Measurements from ENCODE around the gene KRT82.

Gene KRT82

GRCh38 chr12:52435659-52435999, 29.5 kb upstream of the KRT82 start:
- no peak for DNase-seq (ENCODE audit: low spot score)

DNA sequence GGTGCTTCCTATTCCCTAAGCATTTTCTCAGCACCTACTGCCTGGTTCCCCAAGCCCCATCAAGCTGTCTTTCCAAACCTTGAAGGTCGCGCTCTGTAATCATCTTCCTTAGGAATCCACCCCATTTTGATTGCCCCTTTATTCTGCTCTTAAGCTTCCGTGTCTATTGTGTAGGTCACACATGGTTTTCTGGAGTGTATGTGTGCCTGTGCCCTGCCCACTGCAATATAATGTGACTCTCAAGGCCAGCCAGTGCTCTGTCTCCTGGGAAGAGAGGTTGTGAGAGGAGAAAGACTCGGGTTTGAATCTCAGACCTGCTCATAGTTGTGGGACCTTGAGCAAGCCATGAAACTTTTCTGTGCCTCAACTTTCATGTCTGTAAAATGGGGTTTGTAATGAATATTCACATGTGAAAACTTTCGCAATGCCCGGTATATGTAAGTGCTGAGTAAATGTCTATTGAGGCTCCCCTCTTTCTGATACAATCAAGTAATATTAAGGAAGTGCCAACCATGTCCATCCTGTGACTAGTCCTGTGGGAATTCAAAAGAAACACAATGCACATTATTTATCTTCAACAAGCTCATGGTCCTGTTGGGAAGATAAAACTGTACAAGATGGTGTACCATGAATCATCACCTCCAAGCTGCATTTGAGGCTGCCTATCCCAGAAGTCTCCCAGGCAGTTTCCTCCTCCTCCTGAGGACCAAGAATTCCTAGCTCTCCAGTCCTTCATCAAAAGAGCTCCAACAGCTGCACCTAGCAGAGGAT, 28.8 kb upstream of the KRT82 start:
- no peak for DNase-seq (ENCODE audit: low spot score)

- DNase-seq (ENCODE audit: low spot score): no peak
Measured at GRCh38 chr12:52434081-52434733, 28.1 kb upstream of the KRT82 start, which contains the start of gene KRT75. TSS of gene KRT75 (minus strand) at chr12:52434371. CDS start at chr12:52434304, 67 bp downstream.

- no peak for DNase-seq (ENCODE audit: low spot score)
Measured at GRCh38 chr12:52433501-52434080, 27.5 kb upstream of the KRT82 start.

GRCh38 chr12:52432559-52433207, 26.5 kb upstream of the KRT82 start:
- DNase-seq (ENCODE audit: low spot score): no peak

GRCh38 chr12:52428121-52428520, 22.0 kb upstream of the KRT82 start:
- no peak for DNase-seq (ENCODE audit: low spot score)

DNA sequence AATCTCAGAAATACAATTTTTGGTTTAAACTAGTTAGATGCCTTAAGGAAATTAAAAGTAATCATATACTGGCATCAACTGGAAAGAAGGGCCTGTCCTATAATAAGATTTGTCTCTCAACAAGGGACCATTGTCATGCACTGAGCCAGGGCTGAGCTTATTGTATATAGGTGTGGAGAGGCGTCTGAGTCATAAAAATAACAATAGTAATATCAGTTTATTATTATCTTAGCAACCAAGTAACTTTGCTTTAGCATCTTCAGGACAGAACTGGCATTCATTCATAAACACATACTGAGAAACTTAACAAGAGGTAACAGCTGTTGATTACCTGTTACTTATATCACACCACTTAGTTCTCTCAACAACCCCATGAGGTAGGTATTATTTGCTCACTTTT, 20.9 kb upstream of the KRT82 start:
- DNase-seq (ENCODE audit: low spot score): no peak

GRCh38 chr12:52426034-52426433, 19.9 kb upstream of the KRT82 start:
- no peak for DNase-seq (ENCODE audit: low spot score)

DNA sequence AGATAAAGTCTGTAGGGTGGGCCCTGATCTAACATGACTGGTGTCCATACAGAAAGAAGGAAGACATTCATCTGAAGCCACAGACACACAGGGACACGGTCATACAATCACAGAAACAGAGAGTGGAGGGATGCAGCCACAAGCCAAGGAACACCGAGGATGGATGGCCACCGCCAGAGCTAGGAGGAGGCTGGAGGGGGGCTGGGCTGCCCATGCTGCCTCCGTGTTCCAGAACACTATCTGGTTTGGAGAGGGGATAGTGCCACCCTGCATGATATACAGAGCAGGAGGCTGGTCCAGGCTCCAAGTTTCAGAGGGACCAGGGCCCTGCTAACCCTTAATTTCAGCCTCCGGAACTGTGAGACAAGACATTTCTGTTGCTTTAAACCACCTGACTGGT, 19.3 kb upstream of the KRT82 start:
- DNase-seq (ENCODE audit: low spot score): no peak

DNA sequence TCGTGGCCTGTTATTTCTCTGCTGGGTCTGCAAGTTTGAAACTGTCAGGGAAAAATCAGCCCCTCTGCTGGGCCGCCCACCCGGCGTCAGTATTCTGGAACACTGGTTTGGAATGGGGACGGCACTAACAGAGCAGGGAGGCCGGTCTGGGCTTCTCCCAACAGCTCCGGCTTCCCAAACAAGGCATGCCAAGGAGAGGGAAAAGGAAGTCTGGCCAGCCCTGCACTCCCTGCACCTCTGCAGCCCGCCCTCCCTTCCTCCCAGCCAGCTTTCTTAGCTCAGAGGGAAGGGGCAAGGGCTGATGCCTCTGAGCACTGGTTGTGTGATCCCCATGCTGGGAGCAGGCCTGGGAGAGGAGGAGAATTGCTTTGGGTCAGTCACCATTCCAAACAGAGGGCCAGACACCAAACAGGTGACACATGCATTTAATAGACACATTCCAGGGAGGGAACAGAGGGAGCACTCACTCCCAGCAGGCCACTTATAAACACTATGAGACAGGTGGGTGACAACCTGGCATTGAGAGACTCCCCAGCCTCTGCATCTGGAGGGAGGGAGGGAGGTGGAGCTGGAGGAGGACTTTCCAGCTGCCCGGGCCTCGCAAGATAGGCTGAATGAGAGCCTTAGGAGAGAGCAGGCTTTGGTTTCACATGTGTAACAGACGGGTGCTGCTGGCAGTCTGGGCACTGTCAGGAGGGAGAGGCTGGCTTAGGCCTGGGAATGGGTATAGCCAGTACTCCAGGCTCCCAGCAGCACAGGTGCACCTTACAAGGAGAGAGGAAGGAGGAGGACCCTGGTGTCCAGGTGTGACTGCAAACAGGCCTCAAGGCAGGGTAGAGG, 17.7 kb upstream of the KRT82 start:
- no peak for DNase-seq (ENCODE audit: low spot score)

GRCh38 chr12:52423035-52423434, 16.9 kb upstream of the KRT82 start:
- DNase-seq (ENCODE audit: low spot score): no peak

GRCh38 chr12:52419656-52420055, 13.5 kb upstream of the KRT82 start:
- no peak for DNase-seq (ENCODE audit: low spot score)

- no peak for DNase-seq (ENCODE audit: low spot score)
Measured at GRCh38 chr12:52418576-52419110, 12.5 kb upstream of the KRT82 start.

DNA sequence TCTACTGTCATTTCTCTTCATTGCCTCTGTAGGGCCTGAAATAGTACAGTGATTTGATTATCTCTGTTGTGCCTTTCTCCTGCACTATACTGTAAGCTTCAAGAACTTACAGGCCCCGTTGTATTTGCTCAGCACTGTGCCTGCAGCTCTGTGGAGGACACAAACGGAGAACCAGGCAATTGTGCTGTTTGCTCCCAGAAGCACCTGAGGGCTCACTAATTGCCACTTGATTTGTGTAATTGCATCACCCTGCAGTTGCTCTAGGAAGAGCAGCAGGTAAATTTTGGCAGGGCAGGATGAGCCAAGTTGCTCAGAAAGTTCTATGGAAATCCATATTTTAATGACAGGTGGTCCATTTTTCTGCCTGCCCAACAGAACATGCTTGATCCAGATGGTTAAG, 11.6 kb upstream of the KRT82 start:
- no peak for DNase-seq (ENCODE audit: low spot score)

GRCh38 chr12:52416795-52417194, 10.7 kb upstream of the KRT82 start:
- DNase-seq (ENCODE audit: low spot score): no peak

- DNase-seq (ENCODE audit: low spot score): peak; percentile 71
Measured at GRCh38 chr12:52415870-52416750, 10.0 kb upstream of the KRT82 start.

DNA sequence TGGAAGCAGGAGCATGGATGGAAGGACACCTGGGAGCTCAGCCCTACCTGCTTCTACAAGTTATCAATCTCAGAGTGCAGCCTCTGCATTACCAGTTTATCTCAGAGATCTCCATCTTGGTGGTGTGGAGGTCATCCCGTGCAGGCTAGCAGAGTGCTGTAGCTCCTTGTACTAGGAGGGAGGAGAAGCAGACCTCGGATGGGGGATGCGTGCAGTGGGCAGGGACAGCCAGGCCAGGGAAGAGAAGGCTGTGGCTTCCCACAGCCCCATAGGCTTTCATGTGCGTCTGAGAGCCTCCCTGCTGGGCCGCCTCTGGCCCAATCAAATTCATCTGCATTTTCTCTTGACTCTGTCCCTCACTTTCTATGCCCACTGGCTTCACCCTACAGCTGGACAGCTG, 8.8 kb upstream of the KRT82 start:
- DNase-seq (ENCODE audit: low spot score): no peak

- DNase-seq (ENCODE audit: low spot score): no peak
Measured at GRCh38 chr12:52413782-52414345, 7.7 kb upstream of the KRT82 start.

- DNase-seq (ENCODE audit: low spot score): no peak
Measured at GRCh38 chr12:52413202-52413601, 7.1 kb upstream of the KRT82 start.

DNA sequence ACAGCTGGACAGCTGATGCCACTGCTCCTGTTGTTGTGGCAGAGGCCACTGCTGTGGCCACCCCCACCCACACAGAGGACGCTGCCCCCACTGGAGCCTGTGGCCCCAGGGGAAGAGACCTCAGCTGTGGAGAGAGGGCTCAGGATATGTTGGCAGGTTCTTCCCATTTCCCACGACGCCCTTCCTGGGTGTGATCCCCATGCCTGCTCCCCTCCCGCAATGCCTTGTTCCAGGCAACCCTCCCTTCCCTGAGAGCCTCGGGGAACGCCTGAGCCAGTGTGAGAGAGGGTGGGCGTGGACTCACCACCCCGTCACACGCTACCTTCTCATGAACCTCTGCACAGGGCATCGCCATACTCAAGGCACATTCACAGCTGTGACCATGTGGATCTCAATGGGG, 5.7 kb upstream of the KRT82 start:
- no peak for DNase-seq (ENCODE audit: low spot score)

Data from AG08396 (cell line).